GM23338 (cell line): ENCODE measurements around the gene SLC36A1. TPM values are rescaled to one million over a fixed set of nuclear protein-coding genes. Genes with fewer than 3 reads are reported as not detected.

Experiments
- ATAC-seq: fragments of 200-7000 bp; cut with Tn5 transposase; 3 replicates; pipeline ENCODE4 v1.9.1; 2020
- DNase-seq: peaks from one replicate; pipeline ENCODE4 v3.0.0-alpha.2; 2015; ENCODE audit warnings: low spot score
- H2AFZ ChIP-seq: fragments of 200-600 bp; sonication (generic); 2 replicates; pipeline ENCODE4 v1.8.0; 2016; ENCODE audit warnings: antibody characterized with exemption, mild to moderate bottlenecking, moderate library complexity
- H3F3A ChIP-seq: fragments of 200-600 bp; sonication (generic); replicated peaks from 2 replicates; pipeline ENCODE4 v1.8.0; 2017; ENCODE audit warnings: antibody characterized with exemption, mixed run types, low read depth
- H3K27ac ChIP-seq: fragments of 200-600 bp; sonication (generic); 2 replicates; pipeline ENCODE4 v1.6.1; 2016; ENCODE audit warnings: low read depth
- H3K27me3 ChIP-seq: fragments of 200-600 bp; sonication (generic); 2 replicates; pipeline ENCODE4 v1.8.0; 2016; ENCODE audit warnings: mild to moderate bottlenecking, mixed run types, moderate library complexity; ENCODE audit not compliant: insufficient read depth
- H3K36me3 ChIP-seq: fragments of 200-600 bp; sonication (generic); 2 replicates; pipeline ENCODE4 v1.8.0; 2016; ENCODE audit warnings: mild to moderate bottlenecking; ENCODE audit not compliant: insufficient read depth
- H3K4me1 ChIP-seq: fragments of 200-600 bp; sonication (generic); 2 replicates; pipeline ENCODE4 v1.8.0; 2016; ENCODE audit warnings: mild to moderate bottlenecking, moderate library complexity; ENCODE audit not compliant: insufficient read depth
- H3K4me2 ChIP-seq: fragments of 200-600 bp; sonication (generic); 2 replicates; pipeline ENCODE4 v1.7.1; 2017; ENCODE audit warnings: mixed run types
- H3K4me3 ChIP-seq: fragments of 200-600 bp; sonication (generic); 2 replicates; pipeline ENCODE4 v1.6.1; 2016; ENCODE audit warnings: mixed run types
- H3K79me2 ChIP-seq: fragments of 200-600 bp; sonication (generic); replicated peaks from 2 replicates; pipeline ENCODE4 v1.8.0; 2017; ENCODE audit warnings: mild to moderate bottlenecking; ENCODE audit not compliant: insufficient read depth
- H3K9me2 ChIP-seq: fragments of 200-600 bp; sonication (generic); 2 replicates; pipeline ENCODE4 v1.8.0; 2017; ENCODE audit not compliant: insufficient read depth
- H4K20me1 ChIP-seq: fragments of 200-600 bp; sonication (generic); replicated peaks from 2 replicates; pipeline ENCODE4 v1.8.0; 2017; ENCODE audit warnings: mild to moderate bottlenecking; ENCODE audit not compliant: insufficient read depth
- H3K27ac Mint-ChIP-seq: 2 replicates; pipeline ENCODE4 v1.8.0; 2020; ENCODE audit warnings: inconsistent platforms, mild to moderate bottlenecking, moderate library complexity, mixed read lengths
- H3K27me3 Mint-ChIP-seq: 3 replicates; pipeline ENCODE4 v1.8.0; 2022; ENCODE audit warnings: low read depth, mild to moderate bottlenecking, moderate library complexity, mixed read lengths, inconsistent platforms; ENCODE audit not compliant: insufficient read depth, poor library complexity
- H3K36me3 Mint-ChIP-seq: 3 replicates; pipeline ENCODE4 v1.8.0; 2021; ENCODE audit warnings: low read depth, mild to moderate bottlenecking, inconsistent platforms, moderate library complexity, mixed read lengths
- H3K4me1 Mint-ChIP-seq: 3 replicates; pipeline ENCODE4 v1.8.0; 2020; ENCODE audit warnings: mild to moderate bottlenecking, inconsistent platforms, mixed read lengths
- H3K4me3 Mint-ChIP-seq: 3 replicates; pipeline ENCODE4 v1.8.0; 2021; ENCODE audit warnings: moderate library complexity, mild to moderate bottlenecking, inconsistent platforms, mixed read lengths
- H3K9me3 Mint-ChIP-seq: 3 replicates; pipeline ENCODE4 v1.8.0; 2020; ENCODE audit warnings: moderate library complexity, mild to moderate bottlenecking, inconsistent platforms, mixed read lengths
- CREB1 ChIP-seq: fragments of 250-450 bp; sonication (Bioruptor Pico); IDR thresholded peaks from 2 replicates; pipeline ENCODE4 v1.5.0; 2020; ENCODE audit warnings: low read depth, mild to moderate bottlenecking, moderate library complexity
- JUNB ChIP-seq: IDR thresholded peaks from one replicate; pipeline ENCODE4 v1.6.1; 2016; ENCODE audit warnings: antibody characterized with exemption; ENCODE audit not compliant: unreplicated experiment
- NANOG ChIP-seq: IDR thresholded peaks from 2 replicates; pipeline ENCODE4 v1.6.1; 2016; ENCODE audit warnings: antibody characterized with exemption, borderline replicate concordance
- polyA plus RNA-seq: library from polyadenylated mRNA; unstranded; fragments of >200 nt; fragmentation: Nextera tagmentation; extraction: Ambion mirVana; gene quantifications from 2 replicates; pipeline ENCODE4 v1.2.1, GENCODE V29; 2016
- total RNA-seq: library from RNA; depleted of rRNA; stranded (reverse); fragments of >200 nt; shearing (Covaris generic); gene quantifications from 2 replicates; pipeline ENCODE4 v1.2.3, GENCODE V29; 2014
- TF ChIP-seq, protein P1 (sequence below), 2 experiments: fragments of 200-600 bp in 1 of 2; sonication (generic) in 1 of 2; conservative IDR thresholded peaks; 2 replicates each; pipeline versions ENCODE4 v1.5.1 to v1.6.1; 2016 to 2017; ENCODE audit warnings: antibody characterized with exemption in 2 of 2, low read depth in 2 of 2, mild to moderate bottlenecking in 2 of 2, moderate library complexity in 1 of 2
- TF ChIP-seq, protein P2 (sequence below): IDR thresholded peaks from one replicate; pipeline ENCODE4 v1.6.1; 2018; ENCODE audit warnings: antibody characterized with exemption; ENCODE audit not compliant: unreplicated experiment

SLC36A1 gene
- total and polyA plus RNA-seq, 2 experiments from 2014 or later = 5.2 to 10.4 TPM

DNA sequence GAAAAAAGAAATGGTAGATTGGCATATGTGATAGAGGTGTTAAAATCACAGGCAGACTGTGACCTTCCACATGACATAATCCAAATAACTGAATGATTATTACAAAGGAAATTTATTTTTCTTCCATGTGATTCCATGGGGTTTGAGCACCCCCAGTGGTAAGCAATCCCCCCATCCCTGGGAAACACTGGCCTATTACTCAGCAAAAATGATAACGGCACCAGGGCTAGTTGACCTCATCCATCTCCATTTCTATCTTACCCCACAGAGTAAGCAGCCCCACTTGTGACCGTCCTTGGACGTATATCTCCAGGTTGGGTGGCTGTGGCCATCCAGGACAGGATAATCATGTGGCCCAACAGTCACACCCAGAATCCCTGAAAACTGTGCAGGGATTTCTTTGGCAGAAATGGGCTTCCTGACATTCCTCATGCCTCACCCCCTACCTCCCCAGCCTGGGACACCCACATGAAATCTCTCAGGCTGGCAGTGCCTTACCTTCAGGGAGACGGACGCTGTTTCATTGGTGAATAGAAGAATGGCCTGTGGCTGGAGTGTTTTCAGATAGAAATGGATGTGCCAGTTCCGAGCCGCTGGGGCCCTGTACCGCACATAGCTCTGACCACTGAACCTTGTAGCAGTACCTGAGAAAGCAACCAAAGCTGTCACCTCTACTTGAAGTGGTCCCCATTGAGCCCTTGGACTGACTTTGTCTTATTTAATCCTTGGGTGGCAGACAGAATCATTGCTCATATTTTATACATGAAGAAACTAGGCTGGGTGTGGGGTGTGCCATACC lies 69.9 kb downstream of the SLC36A1 start:
- TF ChIP-seq NANOG = no peak
- TF ChIP-seq, protein P1, sequence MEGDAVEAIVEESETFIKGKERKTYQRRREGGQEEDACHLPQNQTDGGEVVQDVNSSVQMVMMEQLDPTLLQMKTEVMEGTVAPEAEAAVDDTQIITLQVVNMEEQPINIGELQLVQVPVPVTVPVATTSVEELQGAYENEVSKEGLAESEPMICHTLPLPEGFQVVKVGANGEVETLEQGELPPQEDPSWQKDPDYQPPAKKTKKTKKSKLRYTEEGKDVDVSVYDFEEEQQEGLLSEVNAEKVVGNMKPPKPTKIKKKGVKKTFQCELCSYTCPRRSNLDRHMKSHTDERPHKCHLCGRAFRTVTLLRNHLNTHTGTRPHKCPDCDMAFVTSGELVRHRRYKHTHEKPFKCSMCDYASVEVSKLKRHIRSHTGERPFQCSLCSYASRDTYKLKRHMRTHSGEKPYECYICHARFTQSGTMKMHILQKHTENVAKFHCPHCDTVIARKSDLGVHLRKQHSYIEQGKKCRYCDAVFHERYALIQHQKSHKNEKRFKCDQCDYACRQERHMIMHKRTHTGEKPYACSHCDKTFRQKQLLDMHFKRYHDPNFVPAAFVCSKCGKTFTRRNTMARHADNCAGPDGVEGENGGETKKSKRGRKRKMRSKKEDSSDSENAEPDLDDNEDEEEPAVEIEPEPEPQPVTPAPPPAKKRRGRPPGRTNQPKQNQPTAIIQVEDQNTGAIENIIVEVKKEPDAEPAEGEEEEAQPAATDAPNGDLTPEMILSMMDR (conservative IDR thresholded peaks at IDR 0.05; ENCODE audit: low read depth in 2 of 2) = 0 out of 4 replicates have a peak, but pooled peaks have one; percentile 2 to 14
- H3K9me3 Mint-ChIP-seq = no peaks in the 10 kb centered on the region
- no peak overlapping the region for H3K4me3 Mint-ChIP-seq
- Histone ChIP-seq H3K27ac (no peak overlapping the region), H3F3A (no peaks in the 10 kb centered on the region), H3K4me2 (no peak overlapping the region), H3K79me2 (no peaks in the 10 kb centered on the region), H3K36me3 (no peaks in the 10 kb centered on the region), H2AFZ (peak overlapping the region; percentile 38; the same call in 1 of the 2 replicates), H3K4me3 (no peak overlapping the region), H3K27me3 (no peaks in the 10 kb centered on the region), H3K4me1 (no peaks in the 10 kb centered on the region), H3K9me2 (0 out of 2 replicates have a peak, but pooled peaks cover 5% of the 10 kb centered on the region), H4K20me1 (no peaks in the 10 kb centered on the region)
- H3K27ac Mint-ChIP-seq = 0 out of 2 replicates have a peak overlapping the region, but pooled peaks have one; percentile 38
- DNase-seq (no peak), ATAC-seq (no peak)
- no peaks in the 10 kb centered on the region for H3K27me3 Mint-ChIP-seq
- no peaks in the 10 kb centered on the region for H3K36me3 Mint-ChIP-seq
- no peaks in the 10 kb centered on the region for H3K4me1 Mint-ChIP-seq

DNA sequence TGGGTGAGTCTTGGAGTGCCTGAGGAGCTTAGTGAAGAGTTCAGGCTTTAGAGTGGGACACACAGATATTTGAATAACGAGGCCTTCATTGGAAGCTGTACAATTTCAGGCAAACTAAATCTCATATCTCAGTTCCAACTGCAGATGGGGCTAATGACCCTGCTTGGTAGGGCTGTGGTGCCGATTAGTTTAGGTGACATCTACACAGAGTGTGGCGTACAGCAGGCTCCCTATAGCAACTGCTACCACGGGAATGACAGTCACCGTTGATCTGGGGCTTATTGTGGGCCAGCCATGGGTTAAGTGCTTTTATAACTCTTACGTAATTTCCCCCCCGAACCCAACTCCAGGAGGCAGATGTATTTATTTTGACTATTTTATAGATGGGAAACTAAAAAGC lies 72.9 kb downstream of the SLC36A1 start:
- TF ChIP-seq, protein P2, sequence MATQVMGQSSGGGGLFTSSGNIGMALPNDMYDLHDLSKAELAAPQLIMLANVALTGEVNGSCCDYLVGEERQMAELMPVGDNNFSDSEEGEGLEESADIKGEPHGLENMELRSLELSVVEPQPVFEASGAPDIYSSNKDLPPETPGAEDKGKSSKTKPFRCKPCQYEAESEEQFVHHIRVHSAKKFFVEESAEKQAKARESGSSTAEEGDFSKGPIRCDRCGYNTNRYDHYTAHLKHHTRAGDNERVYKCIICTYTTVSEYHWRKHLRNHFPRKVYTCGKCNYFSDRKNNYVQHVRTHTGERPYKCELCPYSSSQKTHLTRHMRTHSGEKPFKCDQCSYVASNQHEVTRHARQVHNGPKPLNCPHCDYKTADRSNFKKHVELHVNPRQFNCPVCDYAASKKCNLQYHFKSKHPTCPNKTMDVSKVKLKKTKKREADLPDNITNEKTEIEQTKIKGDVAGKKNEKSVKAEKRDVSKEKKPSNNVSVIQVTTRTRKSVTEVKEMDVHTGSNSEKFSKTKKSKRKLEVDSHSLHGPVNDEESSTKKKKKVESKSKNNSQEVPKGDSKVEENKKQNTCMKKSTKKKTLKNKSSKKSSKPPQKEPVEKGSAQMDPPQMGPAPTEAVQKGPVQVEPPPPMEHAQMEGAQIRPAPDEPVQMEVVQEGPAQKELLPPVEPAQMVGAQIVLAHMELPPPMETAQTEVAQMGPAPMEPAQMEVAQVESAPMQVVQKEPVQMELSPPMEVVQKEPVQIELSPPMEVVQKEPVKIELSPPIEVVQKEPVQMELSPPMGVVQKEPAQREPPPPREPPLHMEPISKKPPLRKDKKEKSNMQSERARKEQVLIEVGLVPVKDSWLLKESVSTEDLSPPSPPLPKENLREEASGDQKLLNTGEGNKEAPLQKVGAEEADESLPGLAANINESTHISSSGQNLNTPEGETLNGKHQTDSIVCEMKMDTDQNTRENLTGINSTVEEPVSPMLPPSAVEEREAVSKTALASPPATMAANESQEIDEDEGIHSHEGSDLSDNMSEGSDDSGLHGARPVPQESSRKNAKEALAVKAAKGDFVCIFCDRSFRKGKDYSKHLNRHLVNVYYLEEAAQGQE = no peak
- TF ChIP-seq, protein P1 (conservative IDR thresholded peaks at IDR 0.05; ENCODE audit: low read depth in 2 of 2) = peak in 1 of 2 experiments; percentile 45; a peak in 2 of 4 replicates
- TF ChIP-seq JUNB = no peak
- no peak for TF ChIP-seq CREB1
- Mint-ChIP-seq H3K4me1 (no peaks in the 10 kb centered on the region), H3K9me3 (no peaks in the 10 kb centered on the region), H3K27ac (no peak overlapping the region), H3K4me3 (no peak overlapping the region), H3K36me3 (no peaks in the 10 kb centered on the region), H3K27me3 (no peaks in the 10 kb centered on the region)
- Histone ChIP-seq H3K79me2 (no peaks in the 10 kb centered on the region), H3K27ac (no peak overlapping the region), H3K4me2 (no peak overlapping the region), H2AFZ (no peak overlapping the region), H3K36me3 (no peaks in the 10 kb centered on the region), H4K20me1 (no peaks in the 10 kb centered on the region), H3K4me3 (no peak overlapping the region), H3K9me2 (0 out of 2 replicates have a peak, but pooled peaks cover 3% of the 10 kb centered on the region), H3F3A (no peaks in the 10 kb centered on the region), H3K27me3 (no peaks in the 10 kb centered on the region), H3K4me1 (no peaks in the 10 kb centered on the region)
- no peak for DNase-seq
- no peak for ATAC-seq
